MM.1S (cell line): ENCODE results near the gene NDUFS8.

ENCODE experiments used
- DNase-seq: peaks from one replicate; pipeline ENCODE4 v3.0.0-alpha.2; 2015
- H2AFZ ChIP-seq: fragments of 300-600 bp; sonication (generic); 2 replicates; pipeline ENCODE4 v1.6.0; 2016; ENCODE audit warnings: antibody characterized with exemption, low read length
- H3F3A ChIP-seq: fragments of 300-600 bp; sonication (generic); 2 replicates; pipeline ENCODE4 v1.6.1; 2016; ENCODE audit warnings: mild to moderate bottlenecking, antibody characterized with exemption, low read length, moderate library complexity, mixed read lengths; ENCODE audit not compliant: insufficient read depth
- H3K27ac ChIP-seq: fragments of 300-600 bp; sonication (generic); 2 replicates; pipeline ENCODE4 v1.5.1; 2016; ENCODE audit warnings: mild to moderate bottlenecking, low read length
- H3K27me3 ChIP-seq: fragments of 300-600 bp; sonication (generic); replicated peaks from 2 replicates; pipeline ENCODE4 v1.6.0; 2016; ENCODE audit warnings: low read length; ENCODE audit not compliant: insufficient read depth
- H3K36me3 ChIP-seq: fragments of 300-600 bp; sonication (generic); replicated peaks from 2 replicates; pipeline ENCODE4 v1.6.1; 2016; ENCODE audit warnings: mild to moderate bottlenecking, low read length, mixed read lengths; ENCODE audit not compliant: insufficient read depth
- H3K4me1 ChIP-seq: fragments of 300-600 bp; sonication (generic); 2 replicates; pipeline ENCODE4 v1.6.1; 2016; ENCODE audit warnings: low read length, mixed read lengths
- H3K4me2 ChIP-seq: fragments of 300-600 bp; sonication (generic); 2 replicates; pipeline ENCODE4 v1.6.0; 2016; ENCODE audit warnings: low read depth, low read length
- H3K4me3 ChIP-seq: fragments of 300-600 bp; sonication (generic); 2 replicates; pipeline ENCODE4 v1.5.1; 2016; ENCODE audit warnings: low read length, mixed read lengths
- H3K79me2 ChIP-seq: fragments of 300-600 bp; sonication (generic); 2 replicates; pipeline ENCODE4 v1.6.1; 2016; ENCODE audit warnings: mixed run types, low read length, mixed read lengths
- H3K9ac ChIP-seq: fragments of 300-600 bp; sonication (generic); 2 replicates; pipeline ENCODE4 v1.6.1; 2016; ENCODE audit warnings: low read length, mixed read lengths
- H3K9me2 ChIP-seq: fragments of 300-600 bp; sonication (generic); replicated peaks from 2 replicates; pipeline ENCODE4 v1.6.1; 2016; ENCODE audit warnings: mild to moderate bottlenecking, low read length, mixed read lengths; ENCODE audit not compliant: insufficient read depth
- H3K9me3 ChIP-seq: fragments of 300-600 bp; sonication (generic); replicated peaks from 2 replicates; pipeline ENCODE4 v1.6.1; 2016; ENCODE audit warnings: mild to moderate bottlenecking, low read length, mixed read lengths; ENCODE audit not compliant: insufficient read depth
- H4K20me1 ChIP-seq: fragments of 300-600 bp; sonication (generic); 2 replicates; pipeline ENCODE4 v1.6.1; 2016; ENCODE audit warnings: mild to moderate bottlenecking, low read length, moderate library complexity, mixed read lengths; ENCODE audit not compliant: insufficient read depth
- EZH2 ChIP-seq: fragments of 300-600 bp; sonication (generic); optimal IDR thresholded peaks from 2 replicates; pipeline ENCODE3; 2017; ENCODE audit warnings: low read depth, mild to moderate bottlenecking, antibody characterized with exemption, low read length, mixed read lengths
- EZH2phosphoT487 ChIP-seq: fragments of 300-600 bp; sonication (generic); IDR thresholded peaks from 2 replicates; pipeline ENCODE4 v1.6.1; 2018; ENCODE audit warnings: antibody characterized with exemption, low read length
- TF ChIP-seq, protein P1 (sequence below): fragments of 300-600 bp; sonication (generic); IDR thresholded peaks from 2 replicates; pipeline ENCODE4 v1.5.1; 2016; ENCODE audit warnings: antibody characterized with exemption, low read length, mixed read lengths

NDUFS8 gene

DNA sequence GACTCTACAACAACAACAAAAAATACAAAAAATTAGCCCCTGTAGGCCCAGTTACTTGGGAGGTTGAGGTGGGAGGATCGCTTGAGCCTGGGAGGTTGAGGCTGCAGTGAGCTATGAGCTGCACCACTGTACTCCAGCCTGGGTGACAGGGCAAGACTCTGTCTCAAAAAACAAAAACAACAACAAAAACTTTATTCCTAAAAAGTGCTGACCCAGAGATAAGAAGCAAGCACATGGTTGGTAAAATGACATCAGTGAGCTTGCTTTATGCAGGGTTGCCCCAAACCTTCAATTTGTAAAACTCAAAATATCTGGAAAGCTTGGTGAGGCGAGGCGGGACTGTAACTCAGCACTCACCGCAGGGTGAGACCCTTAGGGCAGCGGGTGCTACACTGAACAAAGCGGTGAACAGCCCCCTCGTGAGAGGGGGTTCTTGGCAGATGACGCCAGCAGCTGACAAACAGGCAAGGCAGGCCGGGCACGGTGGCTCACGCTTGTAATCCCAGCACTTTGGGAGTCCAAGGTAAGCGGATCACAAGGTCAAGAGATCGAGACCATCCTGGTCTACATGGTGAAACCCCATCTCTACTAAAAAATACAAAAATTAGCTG, 4.9 kb downstream of the NDUFS8 start:
- H3K9me3 ChIP-seq = no peaks in the 10 kb centered on the region
- no peak overlapping the region for H3K4me2 ChIP-seq
- H3K4me1 ChIP-seq = peaks cover 14% of the 10 kb centered on the region
- TF ChIP-seq EZH2phosphoT487 (no peak), EZH2 (no peak)
- TF ChIP-seq, protein P1, sequence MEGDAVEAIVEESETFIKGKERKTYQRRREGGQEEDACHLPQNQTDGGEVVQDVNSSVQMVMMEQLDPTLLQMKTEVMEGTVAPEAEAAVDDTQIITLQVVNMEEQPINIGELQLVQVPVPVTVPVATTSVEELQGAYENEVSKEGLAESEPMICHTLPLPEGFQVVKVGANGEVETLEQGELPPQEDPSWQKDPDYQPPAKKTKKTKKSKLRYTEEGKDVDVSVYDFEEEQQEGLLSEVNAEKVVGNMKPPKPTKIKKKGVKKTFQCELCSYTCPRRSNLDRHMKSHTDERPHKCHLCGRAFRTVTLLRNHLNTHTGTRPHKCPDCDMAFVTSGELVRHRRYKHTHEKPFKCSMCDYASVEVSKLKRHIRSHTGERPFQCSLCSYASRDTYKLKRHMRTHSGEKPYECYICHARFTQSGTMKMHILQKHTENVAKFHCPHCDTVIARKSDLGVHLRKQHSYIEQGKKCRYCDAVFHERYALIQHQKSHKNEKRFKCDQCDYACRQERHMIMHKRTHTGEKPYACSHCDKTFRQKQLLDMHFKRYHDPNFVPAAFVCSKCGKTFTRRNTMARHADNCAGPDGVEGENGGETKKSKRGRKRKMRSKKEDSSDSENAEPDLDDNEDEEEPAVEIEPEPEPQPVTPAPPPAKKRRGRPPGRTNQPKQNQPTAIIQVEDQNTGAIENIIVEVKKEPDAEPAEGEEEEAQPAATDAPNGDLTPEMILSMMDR = no peak
- no peak for DNase-seq
- H3K36me3 ChIP-seq = 0 out of 2 replicates have a peak, but pooled peaks cover 2% of the 10 kb centered on the region
- H3K79me2 ChIP-seq = peaks cover 55% of the 10 kb centered on the region
- H3K9me2 ChIP-seq = no peaks in the 10 kb centered on the region
- no peak overlapping the region for H3K27ac ChIP-seq
- H4K20me1 ChIP-seq = no peaks in the 10 kb centered on the region
- no peak overlapping the region for H2AFZ ChIP-seq
- no peak overlapping the region for H3K9ac ChIP-seq
- H3K4me3 ChIP-seq = no peak overlapping the region
- no peaks in the 10 kb centered on the region for H3K27me3 ChIP-seq
- H3F3A ChIP-seq = peaks cover 27% of the 10 kb centered on the region

DNA sequence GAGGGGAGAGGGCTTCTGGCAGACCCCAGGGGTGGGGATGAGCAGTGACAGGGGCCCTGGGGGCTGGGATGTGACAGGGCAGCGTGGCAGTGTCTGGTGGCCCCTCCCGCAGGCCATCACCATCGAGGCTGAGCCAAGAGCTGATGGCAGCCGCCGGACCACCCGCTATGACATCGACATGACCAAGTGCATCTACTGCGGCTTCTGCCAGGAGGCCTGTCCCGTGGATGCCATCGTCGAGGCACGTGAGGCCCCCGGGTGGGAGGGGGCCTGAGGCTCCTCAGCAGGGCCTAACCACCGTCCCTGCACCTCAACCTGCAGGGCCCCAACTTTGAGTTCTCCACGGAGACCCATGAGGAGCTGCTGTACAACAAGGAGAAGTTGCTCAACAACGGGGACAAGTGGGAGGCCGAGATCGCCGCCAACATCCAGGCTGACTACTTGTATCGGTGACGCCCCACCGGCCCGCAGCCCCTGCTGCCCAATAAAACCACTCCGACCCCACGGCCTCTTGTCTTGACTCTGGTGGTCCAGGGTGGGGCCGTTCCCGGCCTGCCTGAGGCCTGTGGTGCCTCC, 5.7 kb downstream of the NDUFS8 start:
- H3K9ac ChIP-seq = no peak overlapping the region
- H2AFZ ChIP-seq = no peak overlapping the region
- H4K20me1 ChIP-seq = no peaks in the 10 kb centered on the region; the same call in 1 of the 2 replicates
- no peak overlapping the region for H3K4me3 ChIP-seq
- no peaks in the 10 kb centered on the region for H3K9me3 ChIP-seq
- no peak for TF ChIP-seq EZH2
- TF ChIP-seq, protein P1 = no peak
- TF ChIP-seq EZH2phosphoT487 = no peak
- 0 out of 2 replicates have a peak, but pooled peaks cover 2% of the 10 kb centered on the region for H3K36me3 ChIP-seq
- H3F3A ChIP-seq = peaks cover 27% of the 10 kb centered on the region
- H3K9me2 ChIP-seq = no peaks in the 10 kb centered on the region
- H3K4me1 ChIP-seq = peaks cover 16% of the 10 kb centered on the region
- H3K27ac ChIP-seq = no peak overlapping the region
- H3K79me2 ChIP-seq = peaks cover 57% of the 10 kb centered on the region
- H3K4me2 ChIP-seq = no peak overlapping the region
- DNase-seq = no peak
- H3K27me3 ChIP-seq = no peaks in the 10 kb centered on the region

DNA sequence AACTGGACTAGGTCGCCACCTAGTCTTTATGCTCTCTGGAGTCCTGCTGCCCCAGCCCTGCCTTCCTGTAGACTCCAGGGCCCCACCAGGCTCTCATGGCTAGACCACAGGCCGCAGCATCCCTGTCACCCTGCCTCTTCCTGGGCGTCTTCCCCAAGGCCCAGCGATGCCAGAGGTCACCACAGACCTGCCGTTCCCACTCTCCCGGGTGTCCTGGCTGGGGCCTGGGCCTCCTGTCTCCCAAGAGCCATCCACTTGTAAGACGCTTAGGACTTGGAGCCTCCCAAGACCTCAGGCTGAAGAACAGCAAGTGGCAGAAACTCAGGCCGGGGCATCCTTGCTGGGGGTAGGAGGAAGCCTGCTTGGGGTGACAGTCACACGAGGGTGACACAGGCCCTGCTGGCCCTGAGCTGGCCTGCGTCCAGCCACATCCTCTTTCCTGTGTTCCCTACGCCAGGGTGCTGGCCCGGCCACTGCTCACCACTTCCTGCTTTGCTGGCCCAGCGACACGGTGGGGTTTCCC, 6.3 kb downstream of the NDUFS8 start:
- Histone ChIP-seq H3K27me3 (no peaks in the 10 kb centered on the region), H3K4me2 (no peak overlapping the region), H3K4me1 (peaks cover 18% of the 10 kb centered on the region), H3K79me2 (peaks cover 57% of the 10 kb centered on the region), H3K9ac (no peak overlapping the region), H3K36me3 (0 out of 2 replicates have a peak, but pooled peaks cover 2% of the 10 kb centered on the region), H3F3A (peaks cover 27% of the 10 kb centered on the region), H2AFZ (no peak overlapping the region), H3K9me2 (no peaks in the 10 kb centered on the region), H3K4me3 (no peak overlapping the region), H4K20me1 (peaks cover 5% of the 10 kb centered on the region; the same call in 1 of the 2 replicates), H3K27ac (no peak overlapping the region; the same call in 1 of the 2 replicates), H3K9me3 (no peaks in the 10 kb centered on the region)
- no peak for DNase-seq
- TF ChIP-seq, protein P1 = no peak
- TF ChIP-seq EZH2phosphoT487 (no peak), EZH2 (no peak)
